Retinal pigment epithelial cell (primary cell): ENCODE data around the gene CRYAA.
"Not testable (repeated sequence)": the region's sequence is repeated elsewhere in the genome, so short reads cannot be mapped to it uniquely, and the experiment has no call there.

Experiments used
- DNase-seq: peaks from one replicate; pipeline ENCODE4 v3.0.0-alpha.2; 2010; ENCODE audit warnings: low read depth
- H3K4me3 ChIP-seq: 2 replicates; pipeline ENCODE4 v1.5.1; 2011; ENCODE audit warnings: mild to moderate bottlenecking, low read length, control low read depth, moderate library complexity
- CTCF ChIP-seq: conservative IDR thresholded peaks from 2 replicates; pipeline ENCODE4 v1.5.1; 2011; ENCODE audit warnings: low read depth, low read length, control low read depth, inconsistent platforms

The CRYAA gene

GRCh38 chr21:43174998-43175397, 6.2 kb downstream of the CRYAA start:
- DNase-seq, H3K4me3 ChIP-seq: not testable (repeated sequence)

GRCh38 chr21:43176621-43177020, 7.8 kb downstream of the CRYAA start:
- not testable (repeated sequence) for H3K4me3 ChIP-seq, DNase-seq

GRCh38 chr21:43177043-43177906, 8.5 kb downstream of the CRYAA start:
- DNase-seq, H3K4me3 ChIP-seq: not testable (repeated sequence)

GRCh38 chr21:43178175-43178826, 9.5 kb downstream of the CRYAA start:
- H3K4me3 ChIP-seq, DNase-seq: not testable (repeated sequence)

GRCh38 chr21:43181033-43181432, 12.2 kb downstream of the CRYAA start:
- H3K4me3 ChIP-seq, DNase-seq: not testable (repeated sequence)

GRCh38 chr21:43187268-43187667, 18.5 kb downstream of the CRYAA start:
- H3K4me3 ChIP-seq, DNase-seq: not testable (repeated sequence)

- TF ChIP-seq CTCF: no peak
- DNase-seq: no peak
- no peak overlapping the region for H3K4me3 ChIP-seq
Measured at GRCh38 chr21:43187715-43188114, 18.9 kb downstream of the CRYAA start.

- TF ChIP-seq CTCF: no peak
- no peak for DNase-seq
- no peak overlapping the region for H3K4me3 ChIP-seq
Measured at GRCh38 chr21:43188181-43188580, 19.4 kb downstream of the CRYAA start.

GRCh38 chr21:43188592-43189210, 19.9 kb downstream of the CRYAA start:
- no peak for TF ChIP-seq CTCF
- no peak for DNase-seq

GRCh38 chr21:43189936-43190335, 21.1 kb downstream of the CRYAA start:
- no peak overlapping the region for H3K4me3 ChIP-seq
- no peak for TF ChIP-seq CTCF
- DNase-seq: no peak

More at GRCh38 chr21:43188592-43189210, 19.9 kb downstream of the CRYAA start:
- no peak overlapping the region for H3K4me3 ChIP-seq
